ENCODE results near the gene YIPF2. TPM values are rescaled to one million over a fixed set of nuclear protein-coding genes. Genes with fewer than 3 reads are reported as not detected.

The YIPF2 gene
- total and polyA plus RNA-seq, 8 donors = 41.4 to 67.9 (median 49.9) TPM

DNA sequence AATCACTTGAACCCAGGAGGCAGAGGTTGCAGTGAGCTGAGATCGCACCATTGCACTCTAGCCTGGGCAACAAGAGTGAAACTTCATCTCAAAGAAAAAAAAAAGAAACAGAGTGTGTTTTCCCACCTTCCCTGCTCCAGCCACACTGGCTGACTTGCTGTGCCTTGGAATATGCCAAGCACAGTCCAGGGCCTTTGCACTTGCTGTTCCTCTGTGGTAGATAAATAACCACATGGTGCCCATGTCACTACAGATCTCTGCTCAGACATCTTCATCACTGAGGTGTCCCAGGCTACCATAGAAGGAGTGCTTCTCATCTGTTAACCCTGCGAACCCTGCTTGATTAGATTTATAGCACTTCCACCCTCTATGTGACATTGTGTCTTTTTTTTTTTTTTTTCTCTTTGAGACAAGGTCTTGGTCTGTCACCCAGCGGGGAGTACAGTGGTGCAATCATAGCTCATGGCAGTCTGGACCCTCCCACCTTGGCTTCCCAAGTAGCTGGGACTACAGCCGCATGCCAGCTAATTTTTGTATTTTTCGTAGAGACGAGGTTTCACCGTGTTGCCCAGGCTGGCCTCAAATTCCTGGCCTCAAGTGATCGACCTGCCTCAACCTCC lies 42.8 kb upstream of the YIPF2 start:
- no peaks in the 10 kb centered on the region for H3K9me3 ChIP-seq
- H3K4me3 ChIP-seq = no peak overlapping the region
- ATAC-seq (no peak), DNase-seq (no peak), FAIRE-seq (no peak)
- H3K27me3 ChIP-seq = no peaks in the 10 kb centered on the region
- TF ChIP-seq, protein P1, sequence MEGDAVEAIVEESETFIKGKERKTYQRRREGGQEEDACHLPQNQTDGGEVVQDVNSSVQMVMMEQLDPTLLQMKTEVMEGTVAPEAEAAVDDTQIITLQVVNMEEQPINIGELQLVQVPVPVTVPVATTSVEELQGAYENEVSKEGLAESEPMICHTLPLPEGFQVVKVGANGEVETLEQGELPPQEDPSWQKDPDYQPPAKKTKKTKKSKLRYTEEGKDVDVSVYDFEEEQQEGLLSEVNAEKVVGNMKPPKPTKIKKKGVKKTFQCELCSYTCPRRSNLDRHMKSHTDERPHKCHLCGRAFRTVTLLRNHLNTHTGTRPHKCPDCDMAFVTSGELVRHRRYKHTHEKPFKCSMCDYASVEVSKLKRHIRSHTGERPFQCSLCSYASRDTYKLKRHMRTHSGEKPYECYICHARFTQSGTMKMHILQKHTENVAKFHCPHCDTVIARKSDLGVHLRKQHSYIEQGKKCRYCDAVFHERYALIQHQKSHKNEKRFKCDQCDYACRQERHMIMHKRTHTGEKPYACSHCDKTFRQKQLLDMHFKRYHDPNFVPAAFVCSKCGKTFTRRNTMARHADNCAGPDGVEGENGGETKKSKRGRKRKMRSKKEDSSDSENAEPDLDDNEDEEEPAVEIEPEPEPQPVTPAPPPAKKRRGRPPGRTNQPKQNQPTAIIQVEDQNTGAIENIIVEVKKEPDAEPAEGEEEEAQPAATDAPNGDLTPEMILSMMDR (IDR thresholded peaks at IDR 0.05) = no peak
- H3K27ac ChIP-seq = no peak overlapping the region
- intact Hi-C loops (cut with DNase I) = no loop called here
- H3K4me1 ChIP-seq = peaks cover 0 to 7% (median 2%) of the 10 kb centered on the region in 3 donors
- H3K36me3 ChIP-seq = no peaks in the 10 kb centered on the region
- WGBS, 2 donors = 97 to 98% methylated on average over 8 of the region's 8 CpGs

DNA sequence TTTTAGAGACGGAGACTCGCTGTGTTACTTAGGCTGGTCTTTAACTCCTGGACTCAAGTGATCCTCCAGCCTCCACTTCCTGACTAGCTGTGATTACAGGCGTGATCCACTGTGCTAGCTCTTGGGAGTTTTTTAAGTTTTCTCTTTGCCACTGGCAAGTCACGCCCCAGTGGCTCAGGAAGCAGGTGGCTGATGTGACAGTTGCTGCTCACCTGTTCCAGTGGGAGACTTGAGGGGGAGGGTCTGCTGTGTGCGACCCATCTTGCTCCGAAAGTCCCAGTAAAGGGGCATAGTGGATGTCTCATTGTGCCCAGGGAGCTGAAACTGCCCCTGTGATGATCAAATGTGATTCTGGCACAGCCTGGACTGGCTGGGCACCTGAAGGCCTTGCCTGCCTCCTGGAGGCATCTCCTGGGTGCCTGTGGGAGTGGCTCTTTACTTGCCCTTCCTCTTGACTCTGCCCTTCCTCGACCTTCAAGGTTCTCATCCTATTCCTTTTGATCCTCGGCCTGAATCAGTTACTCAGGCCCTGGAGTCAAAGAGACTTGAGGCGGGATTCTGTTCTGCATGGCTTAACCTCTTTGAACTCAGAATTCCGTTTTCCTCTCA lies 40.2 kb upstream of the YIPF2 start:
- Histone ChIP-seq H3K36me3 (no peaks in the 10 kb centered on the region), H3K4me3 (no peak overlapping the region), H3K4me1 (peaks cover 0 to 3% (median 0%) of the 10 kb centered on the region in 3 donors), H3K27me3 (no peaks in the 10 kb centered on the region), H3K9me3 (no peaks in the 10 kb centered on the region), H3K27ac (no peak overlapping the region)
- FAIRE-seq = no peak
- intact Hi-C loops (cut with DNase I) = no loop called here
- WGBS, 2 donors = 77 to 81% methylated on average over 10 of the region's 10 CpGs
- no peak for ATAC-seq
- DNase-seq = no peak
- TF ChIP-seq, protein P1 (IDR thresholded peaks at IDR 0.05) = no peak

DNA sequence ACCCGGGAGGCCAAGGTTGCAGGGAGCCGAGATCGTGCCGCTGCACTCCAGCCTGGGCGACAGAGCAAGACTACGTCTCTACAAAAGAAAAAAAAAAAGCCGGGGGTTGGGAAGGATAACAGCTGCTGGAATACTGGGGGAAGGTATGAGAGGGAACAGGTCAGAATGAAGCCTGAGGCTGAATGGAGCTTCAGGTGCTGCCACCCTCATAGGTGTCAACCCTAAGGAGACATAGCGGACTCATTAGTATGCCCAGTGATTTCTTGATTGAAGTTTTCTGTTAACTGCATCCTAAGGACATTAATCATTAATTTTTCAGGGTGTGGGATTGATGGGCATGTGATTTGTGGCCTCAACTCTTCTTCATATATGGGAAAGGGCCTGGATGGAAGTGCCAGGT lies 38.4 kb upstream of the YIPF2 start:
- Histone ChIP-seq H3K4me1 (peaks cover 0 to 8% (median 0%) of the 10 kb centered on the region in 3 donors), H3K9me3 (no peaks in the 10 kb centered on the region), H3K27me3 (no peaks in the 10 kb centered on the region), H3K36me3 (no peaks in the 10 kb centered on the region), H3K27ac (no peak overlapping the region), H3K4me3 (no peak overlapping the region)
- peak; percentile 35 to 70 (median 48) for ATAC-seq
- WGBS, 2 donors = 45 to 49% methylated on average over 8 of the region's 8 CpGs
- no peak for DNase-seq
- FAIRE-seq = no peak
- TF ChIP-seq, protein P1 (IDR thresholded peaks at IDR 0.05) = no peak
- intact Hi-C loops (cut with DNase I) = no loop called here

DNA sequence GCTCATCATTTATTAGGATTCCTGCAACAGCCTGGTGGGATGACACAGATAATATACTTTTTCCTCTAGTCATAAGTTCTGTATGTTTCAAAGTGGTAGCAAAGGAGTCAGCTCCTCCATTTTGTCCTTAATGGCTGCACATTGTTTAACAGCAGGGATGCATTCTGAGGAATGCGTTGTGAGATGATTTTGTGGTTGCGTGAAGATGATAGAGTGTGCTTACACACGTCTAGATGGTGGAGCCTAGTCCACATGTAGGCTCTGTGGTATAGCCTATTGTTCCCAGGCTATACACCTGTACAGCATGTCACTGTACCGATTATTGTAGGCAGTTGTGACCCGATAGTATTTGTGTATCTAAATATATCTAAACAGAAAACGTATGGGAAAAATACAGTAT lies 37.0 kb upstream of the YIPF2 start:
- no peaks in the 10 kb centered on the region for H3K36me3 ChIP-seq
- DNase-seq (no peak), ATAC-seq (no peak), FAIRE-seq (no peak)
- H3K27ac ChIP-seq = no peak overlapping the region
- no peaks in the 10 kb centered on the region for H3K9me3 ChIP-seq
- TF ChIP-seq, protein P1 (IDR thresholded peaks at IDR 0.05) = no peak
- intact Hi-C loops (cut with DNase I) = no loop called here
- H3K4me1 ChIP-seq = peaks cover 0 to 8% (median 0%) of the 10 kb centered on the region in 3 donors
- H3K27me3 ChIP-seq = no peaks in the 10 kb centered on the region
- WGBS, 2 donors = 78 to 87% methylated on average over 6 of the region's 6 CpGs
- no peak overlapping the region for H3K4me3 ChIP-seq

DNA sequence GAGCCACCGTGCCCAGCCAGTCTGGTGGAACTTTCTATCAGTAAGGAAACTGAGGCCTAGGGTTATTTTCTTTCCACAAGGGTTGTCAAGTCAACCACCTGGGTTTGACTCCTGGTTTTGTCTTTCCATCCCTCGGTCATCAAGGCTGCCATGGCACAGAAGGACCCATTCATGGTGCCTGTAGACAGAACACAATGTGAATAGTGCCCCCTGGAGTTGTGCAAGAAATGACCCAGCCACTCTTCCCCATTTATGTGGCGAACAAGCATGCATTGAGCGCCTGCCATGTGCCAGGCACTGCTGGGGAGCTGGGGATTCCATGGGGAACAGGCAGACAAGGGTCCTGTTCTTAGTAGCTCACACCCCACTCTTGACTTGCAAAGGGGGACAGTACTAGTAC lies 36.5 kb upstream of the YIPF2 start:
- H3K9me3 ChIP-seq = no peaks in the 10 kb centered on the region
- DNase-seq (no peak), ATAC-seq (no peak), FAIRE-seq (no peak)
- no peaks in the 10 kb centered on the region for H3K36me3 ChIP-seq
- intact Hi-C loops (cut with DNase I) = no loop called here
- no peaks in the 10 kb centered on the region for H3K27me3 ChIP-seq
- H3K4me3 ChIP-seq = no peak overlapping the region
- peaks cover 0 to 10% (median 0%) of the 10 kb centered on the region in 3 donors for H3K4me1 ChIP-seq
- H3K27ac ChIP-seq = no peak overlapping the region
- TF ChIP-seq, protein P1 (IDR thresholded peaks at IDR 0.05) = no peak
- 97 to 100% methylated on average over 4 of the region's 4 CpGs for WGBS, 2 donors

Measured in pancreas (tissue), 10 donors.